ENCODE data around the gene PGAM4.
"Not testable (repeated sequence)": the region's sequence is repeated elsewhere in the genome, so short reads cannot be mapped to it uniquely, and the experiment has no call there.

The PGAM4 gene

DNA sequence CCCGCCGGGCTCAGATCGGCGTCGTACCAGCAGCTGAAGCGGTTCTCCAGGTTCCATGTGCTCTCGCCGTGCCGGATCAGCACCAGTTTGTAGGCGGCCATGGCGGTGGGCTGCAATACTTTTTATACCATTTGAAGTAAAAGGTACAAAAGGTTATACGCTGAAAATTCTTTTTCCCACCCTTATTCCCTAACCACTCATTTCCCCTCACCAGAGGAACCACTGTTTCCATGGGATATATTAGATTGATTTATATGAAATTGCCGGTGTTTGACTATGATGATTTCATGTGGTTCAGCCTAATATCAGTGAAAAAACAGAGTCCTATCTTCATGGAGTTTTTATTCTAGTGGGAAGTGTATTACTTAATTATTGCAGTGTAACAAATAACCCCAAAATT is at the start of gene PGAM4:
PGAM4 (minus strand) TSS at position 101 of the 400 bp plus-strand sequence; CDS start at position 101, 0 bp downstream.
- DNase-seq: no peak

DNA sequence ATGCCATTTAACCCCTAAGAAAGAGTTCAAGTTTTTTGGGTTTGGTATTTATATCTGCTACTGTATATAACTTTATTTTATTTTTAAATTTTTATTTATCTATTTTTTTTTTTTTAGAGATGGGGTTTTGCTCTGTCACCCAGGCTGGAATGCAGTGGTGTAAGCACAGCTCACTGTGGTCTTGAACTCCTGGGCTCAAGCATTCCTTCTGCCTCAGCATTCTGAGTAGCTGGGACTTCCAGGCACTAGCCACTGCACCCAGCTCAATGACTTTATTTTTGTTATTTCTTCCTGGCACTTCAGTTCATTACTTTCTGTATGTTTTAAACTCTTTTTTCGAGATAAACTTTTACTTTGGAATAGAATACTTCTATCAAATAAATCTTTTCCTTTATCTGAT is 42.4 kb upstream of the PGAM4 start:
- no peak for DNase-seq

DNA sequence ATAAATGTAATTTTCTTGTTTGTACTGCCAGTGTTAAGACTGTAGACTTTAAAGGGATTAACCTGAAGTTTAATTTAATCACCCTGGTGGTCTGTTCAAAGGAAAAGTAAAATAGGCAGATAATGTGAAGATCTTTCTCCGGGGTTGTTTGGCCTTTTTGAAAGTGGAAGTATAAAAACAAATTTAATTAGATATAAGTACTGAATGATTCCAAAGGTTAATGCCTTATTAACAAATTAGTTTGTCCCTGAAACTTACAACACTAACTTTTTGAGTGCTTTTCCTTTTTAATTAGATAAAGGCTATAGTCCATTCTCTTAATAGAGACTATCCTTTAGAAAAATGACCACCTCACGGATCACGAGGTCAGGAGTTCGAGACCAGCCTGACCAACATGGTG is 10.4 kb upstream of the PGAM4 start:
- DNase-seq: no peak

DNA sequence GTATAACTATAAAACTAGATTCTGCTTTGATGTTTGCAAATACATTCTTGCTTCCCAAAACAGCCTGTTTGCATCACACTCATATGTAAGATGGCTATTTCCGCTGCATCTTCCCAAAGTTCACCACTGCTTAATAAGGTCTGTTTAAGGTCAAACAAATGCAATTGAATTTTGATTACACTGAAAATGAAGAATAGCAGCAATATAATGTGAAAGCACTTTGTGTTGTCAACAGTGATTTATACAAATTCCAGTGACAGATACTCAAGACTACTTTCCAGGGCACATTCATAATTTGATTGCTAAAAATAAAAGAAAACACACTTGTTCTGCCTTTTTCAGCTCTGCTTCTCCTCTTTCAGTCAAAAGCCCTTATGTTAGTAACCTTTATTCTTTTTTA is 8.1 kb upstream of the PGAM4 start:
- DNase-seq: no peak

DNA sequence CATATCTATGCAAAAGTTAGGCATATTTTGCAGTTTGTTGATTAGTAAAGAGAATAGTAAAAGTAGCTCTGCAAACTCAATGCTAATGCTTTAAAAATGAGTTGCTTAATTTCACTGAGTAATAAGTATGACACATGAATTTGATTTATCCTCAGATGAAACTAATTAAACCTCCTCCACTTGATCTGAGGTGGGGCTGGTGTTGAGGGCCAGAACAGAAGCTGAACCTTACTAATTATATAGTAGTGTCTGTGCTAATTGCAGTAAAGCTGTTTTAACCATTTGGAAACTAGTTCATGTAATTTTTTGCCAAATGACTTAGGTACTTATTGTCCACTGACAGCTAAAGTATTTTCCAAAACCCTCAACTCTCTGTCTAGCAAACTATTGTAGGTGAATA is 7.7 kb upstream of the PGAM4 start:
- no peak for DNase-seq

DNA sequence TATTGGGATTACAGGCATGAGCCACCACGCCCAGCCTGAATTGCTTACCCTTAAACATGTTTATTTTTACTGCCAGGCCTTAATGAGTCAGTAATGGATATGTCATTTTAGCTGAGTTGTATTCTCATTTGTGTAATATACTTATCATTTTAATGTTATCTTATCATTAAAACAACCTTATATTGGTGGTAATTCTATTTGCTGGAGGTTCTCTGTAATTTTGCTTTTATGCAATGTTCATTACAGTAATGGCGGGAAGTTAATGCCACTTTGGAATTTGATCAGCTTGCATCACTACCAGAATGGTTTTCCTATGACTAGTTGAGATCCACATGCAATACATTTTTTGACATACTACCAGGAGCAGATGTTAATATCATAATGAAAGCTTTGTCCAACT is 6.3 kb upstream of the PGAM4 start:
- DNase-seq: no peak

DNA sequence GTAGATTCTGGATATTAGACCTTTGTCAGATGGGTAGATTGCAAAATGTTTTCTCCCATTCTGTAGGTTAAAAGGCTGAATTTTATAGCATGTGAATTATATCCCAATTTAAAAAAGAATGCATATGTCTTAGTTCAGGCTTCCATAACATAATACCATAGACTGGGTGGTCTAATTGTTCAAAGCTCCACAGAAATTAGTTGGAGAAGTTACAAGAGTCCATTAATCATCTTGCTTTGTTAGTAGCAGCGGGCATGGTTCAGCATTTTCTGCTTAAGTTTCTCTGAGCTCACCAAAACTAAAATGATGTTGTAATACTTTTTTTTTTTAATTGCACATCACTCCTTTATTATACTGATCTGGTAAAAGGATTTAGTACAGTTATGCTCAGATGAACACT is 1.8 kb downstream of the PGAM4 start:
- DNase-seq: no peak

DNA sequence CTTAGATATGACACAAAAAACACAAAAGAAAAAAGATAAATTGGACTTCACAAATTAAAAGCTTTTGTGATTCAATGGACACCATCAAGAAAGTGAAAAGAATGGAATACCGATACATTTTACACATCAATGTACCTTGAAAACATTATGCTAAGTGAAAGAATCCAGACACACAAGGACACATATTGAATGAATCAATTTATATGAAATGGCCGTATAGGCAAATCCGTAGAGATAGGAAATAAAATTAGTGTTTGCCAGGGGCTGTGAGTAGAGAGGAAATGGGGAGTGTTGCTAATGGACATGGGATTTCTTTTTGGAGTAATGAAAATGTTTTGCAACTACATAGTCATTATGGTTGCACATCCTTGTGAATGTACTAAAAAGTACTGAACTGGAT is 3.1 kb downstream of the PGAM4 start:
- DNase-seq: no peak

DNA sequence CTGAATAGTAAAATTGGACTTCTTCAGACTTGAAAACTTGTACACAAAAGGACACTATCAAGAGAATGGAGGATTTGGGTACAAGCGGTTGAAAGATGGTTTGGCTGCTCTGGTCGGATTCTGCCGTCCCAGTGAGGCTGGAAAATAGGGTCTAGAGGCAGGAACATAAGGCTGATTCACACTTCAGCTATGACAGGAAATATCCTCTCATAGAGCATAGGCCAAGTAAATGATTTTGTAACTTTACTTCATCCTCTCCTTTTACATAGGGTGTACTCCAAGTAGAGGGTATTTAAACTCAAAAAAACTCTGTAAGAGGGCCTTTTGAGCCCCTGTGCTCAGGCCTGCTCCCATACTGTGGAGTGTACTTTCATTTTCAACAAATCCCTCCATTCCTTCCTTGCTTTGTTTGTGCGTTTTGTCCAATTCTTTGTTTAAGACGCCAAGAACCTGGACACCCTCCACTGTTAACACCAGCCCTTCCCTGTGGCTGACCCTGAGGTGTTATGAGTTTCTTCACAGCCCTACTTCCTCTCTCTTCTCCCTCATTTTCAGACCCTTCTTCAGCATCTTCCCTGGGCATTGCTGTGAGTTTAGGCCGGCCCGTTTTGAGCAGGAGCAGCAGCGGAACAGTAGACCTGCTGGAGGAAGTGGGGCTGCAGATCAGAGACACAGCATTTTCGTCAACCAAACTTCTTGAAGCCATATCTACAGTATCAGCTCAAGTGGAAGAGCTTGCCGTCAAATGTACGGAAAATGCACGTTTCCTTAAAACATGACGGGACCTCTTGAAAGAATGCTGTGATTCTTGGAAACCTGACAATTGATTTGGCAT is 7.2 kb downstream of the PGAM4 start:
- DNase-seq: no peak

DNA sequence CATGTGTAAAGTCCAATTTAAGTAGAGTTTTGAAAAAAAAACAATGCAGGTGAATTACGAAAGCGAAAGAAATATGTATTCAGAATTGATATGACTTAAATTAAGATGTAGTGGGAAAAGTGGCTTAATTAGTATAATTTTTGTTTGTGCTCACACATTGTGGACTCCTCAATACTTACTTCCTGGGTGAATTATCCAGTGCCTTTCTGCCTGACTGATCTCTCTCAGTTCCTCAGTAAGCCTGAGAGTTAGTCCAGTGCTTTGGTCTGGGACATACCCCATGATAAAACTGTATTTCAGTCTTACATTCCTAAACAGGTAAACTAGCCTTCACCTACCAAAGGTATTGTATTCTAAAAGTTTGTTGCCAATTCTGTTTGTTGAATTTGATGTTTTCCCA is 8.4 kb downstream of the PGAM4 start:
- DNase-seq: no peak

DNA sequence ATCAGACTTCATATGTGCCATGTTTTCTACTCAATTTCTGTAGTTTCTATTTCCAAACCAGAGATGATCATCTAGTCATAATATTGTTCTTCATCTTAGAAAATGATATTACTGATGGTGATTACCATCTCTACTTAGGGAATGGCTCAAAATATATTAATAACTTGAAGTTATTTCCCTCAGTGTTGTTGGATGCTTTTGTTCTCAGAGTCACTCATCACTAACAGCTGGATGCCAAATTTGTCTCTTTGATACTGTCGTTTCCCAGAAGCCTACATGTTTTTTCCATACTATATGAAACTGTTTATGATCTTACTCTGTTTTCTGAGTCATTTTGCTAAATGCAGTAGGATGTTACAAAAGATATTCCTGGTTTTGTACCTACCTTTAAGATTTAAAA is 8.9 kb downstream of the PGAM4 start:
- DNase-seq: no peak

DNA sequence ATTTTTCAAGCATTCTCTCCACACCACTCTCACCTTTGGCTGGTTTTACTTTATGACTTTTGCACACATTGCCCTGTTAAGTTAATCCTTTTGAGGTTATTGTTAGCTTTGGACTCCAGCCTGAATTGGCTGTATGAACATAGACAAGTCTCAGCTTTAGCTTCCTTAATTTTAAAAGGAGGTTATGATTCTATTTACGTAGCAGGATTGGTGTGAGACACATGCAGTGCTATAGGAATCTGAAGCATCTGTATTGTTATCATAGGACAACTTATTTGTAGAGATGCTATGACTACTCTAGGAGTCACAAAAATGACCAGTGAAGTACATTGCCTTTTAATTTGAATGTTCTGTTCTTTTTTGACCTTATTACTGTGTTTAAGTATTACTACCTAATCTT is 15.7 kb downstream of the PGAM4 start:
- no peak for DNase-seq

DNA sequence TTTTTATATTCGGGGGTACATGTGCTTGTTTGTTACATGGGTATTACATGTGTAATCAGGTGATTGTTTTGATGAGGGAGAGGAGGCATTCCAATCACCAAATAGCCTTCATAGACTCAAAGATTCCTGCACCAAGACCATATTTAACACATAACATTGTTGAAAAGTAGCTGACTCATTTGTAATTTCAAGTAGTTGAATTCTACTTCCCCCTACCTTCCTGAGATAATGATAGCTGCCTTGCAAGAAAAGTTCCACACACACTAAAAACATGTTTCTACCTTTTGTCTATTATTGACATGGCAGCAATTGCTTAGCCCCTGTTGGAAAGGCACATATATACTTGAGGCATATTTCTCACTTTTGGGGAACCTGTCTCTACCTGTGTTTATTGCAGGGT is 16.1 kb downstream of the PGAM4 start:
- no peak for DNase-seq

DNA sequence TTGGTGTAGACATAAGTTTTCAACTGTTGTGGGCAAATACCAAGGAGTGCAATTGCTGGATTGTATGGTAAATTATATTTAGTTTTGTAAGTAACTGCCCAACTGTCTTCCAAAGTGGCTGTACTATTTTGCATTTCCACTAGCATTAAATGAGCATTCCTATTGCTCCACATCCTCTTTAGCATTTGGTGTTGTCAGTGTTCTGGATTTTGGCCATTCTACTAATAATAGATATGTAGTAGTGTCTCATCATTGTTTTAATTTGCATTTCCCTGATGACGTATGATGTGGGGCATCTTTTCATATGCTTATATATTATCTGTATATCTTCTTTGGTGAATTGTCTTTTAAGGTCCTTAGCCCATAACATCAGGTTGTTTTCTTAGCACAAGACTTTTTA is 17.3 kb downstream of the PGAM4 start:
- DNase-seq: no peak

DNA sequence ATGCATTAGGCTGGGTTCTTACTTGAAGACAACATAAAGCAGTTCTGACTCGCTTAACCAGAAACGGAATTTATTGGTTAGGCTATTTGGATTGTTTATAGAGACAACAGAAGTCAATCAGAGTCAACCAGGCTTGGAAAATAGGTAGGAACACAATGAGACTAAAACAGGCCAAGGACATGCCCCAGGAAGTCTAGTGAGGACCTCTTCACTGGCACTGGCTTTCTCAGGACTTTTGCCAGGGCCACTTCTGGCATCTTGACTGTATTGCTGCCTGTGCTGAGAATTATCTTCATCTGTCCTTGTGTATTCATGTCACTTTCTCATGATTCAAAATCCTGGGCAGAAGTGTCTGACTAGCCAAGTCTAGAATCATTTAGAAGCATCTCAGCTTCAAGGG is 19.6 kb downstream of the PGAM4 start:
- DNase-seq: no peak

DNA sequence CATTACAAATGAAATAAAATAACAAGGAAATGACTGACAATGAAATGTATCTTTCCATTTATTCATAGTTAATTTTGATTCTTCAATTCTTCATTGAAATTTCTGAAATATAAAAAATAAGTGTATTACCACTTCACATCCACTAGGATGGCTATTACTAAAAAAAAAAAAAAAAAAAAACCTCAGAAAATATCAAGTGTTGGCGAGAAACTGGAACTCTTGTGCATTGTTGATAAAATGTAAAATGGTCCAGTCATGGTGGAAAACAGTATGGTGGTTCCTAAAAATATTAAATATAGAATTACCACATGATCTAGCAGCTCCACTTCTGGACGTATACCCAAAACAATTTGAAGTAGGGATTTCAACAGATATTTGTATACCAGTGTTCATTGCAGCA is 22.9 kb downstream of the PGAM4 start:
- DNase-seq: no peak

DNA sequence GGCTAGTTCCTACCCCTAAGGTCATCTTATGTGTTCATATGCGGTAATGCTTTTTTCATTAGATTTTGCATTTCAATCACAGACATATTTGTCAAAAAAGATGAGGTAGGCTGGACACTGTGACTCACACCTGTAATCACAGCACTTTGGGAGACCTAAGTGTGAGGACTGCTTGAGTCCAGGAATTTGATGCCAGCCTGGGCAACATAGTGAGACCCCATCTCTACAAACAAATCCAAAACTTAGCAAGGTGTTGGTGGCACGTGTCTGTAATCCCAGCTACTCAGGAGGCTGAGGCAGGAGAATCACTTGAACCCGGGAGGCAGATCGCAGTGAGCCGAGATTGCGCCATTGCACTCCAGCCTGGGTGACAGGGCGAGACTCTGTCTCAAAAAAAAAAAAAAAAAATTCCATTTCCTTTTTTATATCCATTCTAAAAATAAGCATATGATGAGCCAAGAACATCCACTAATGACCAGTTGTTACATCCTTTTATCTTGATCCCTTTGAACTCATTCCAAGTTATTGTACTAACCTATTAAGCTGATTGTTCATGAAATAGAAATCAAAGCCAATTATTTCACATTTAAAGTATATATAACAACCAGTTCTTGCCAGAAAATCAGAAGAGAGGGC is 23.4 kb downstream of the PGAM4 start:
- DNase-seq: peak; percentile 53

DNA sequence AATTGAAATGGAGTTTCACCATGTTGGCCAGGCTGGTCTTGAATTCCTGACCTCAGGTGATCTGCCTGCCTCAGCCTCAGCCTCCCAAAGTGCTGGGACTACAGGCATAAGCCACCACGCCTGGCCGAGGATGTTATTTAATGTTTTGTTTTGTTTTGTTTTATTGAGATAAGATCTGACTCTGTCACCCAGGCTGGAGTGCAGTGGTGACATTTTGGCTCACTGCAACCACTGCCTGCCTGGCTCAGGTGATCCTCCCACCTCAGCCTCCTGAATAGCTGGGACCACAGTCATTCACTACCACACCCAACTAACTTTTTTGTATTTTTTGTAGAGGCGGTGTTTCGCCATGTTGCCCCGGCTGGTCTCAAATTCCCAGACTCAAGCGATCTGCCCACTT is 24.4 kb downstream of the PGAM4 start:
- DNase-seq: not testable (repeated sequence)

DNA sequence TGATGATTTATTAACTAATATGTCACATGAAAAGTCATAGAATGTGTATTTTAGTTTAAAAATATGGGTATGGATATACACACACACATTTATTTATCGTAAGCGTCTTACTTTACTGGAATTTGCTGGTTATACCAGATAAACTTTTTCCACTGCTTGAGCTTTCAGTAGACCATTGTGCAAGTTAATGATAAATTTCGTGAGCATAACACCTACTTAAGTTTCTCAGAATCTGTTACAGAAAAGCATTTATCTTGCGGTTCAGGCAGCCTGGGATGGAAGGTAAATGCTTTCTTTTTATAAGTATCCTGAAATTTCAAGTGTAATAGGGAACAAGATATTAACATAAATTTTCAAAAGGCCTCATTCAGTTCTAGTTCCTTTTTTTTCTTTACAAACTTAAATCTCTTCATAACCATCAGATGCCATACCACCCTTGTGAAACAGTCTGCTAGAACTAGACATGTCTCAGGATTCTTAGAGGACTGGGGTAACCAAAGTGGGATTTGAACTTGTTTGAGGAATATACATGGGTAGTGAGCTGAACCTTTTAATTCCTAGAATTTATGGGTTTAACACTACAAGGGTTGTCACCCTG is 31.3 kb downstream of the PGAM4 start:
- peak; percentile 46 for DNase-seq

DNA sequence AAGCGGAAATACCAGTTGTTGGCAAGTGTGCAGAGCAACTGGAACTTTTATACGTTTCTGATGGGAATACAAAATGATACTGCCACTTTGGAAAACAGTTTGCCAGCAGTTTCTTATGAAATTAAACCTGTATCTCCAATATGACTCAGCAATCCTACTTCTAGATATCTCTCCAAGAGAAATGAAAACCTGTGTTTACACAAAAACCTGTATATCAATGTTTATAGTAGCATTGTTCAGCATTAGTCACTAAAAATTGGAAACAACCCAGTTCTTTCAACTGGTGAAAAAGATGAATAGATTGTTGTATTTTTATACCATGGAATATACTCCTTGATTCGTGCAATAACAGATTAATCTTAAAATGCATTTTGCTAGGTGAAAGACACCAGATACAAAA is 32.1 kb downstream of the PGAM4 start:
- DNase-seq: no peak

DNA sequence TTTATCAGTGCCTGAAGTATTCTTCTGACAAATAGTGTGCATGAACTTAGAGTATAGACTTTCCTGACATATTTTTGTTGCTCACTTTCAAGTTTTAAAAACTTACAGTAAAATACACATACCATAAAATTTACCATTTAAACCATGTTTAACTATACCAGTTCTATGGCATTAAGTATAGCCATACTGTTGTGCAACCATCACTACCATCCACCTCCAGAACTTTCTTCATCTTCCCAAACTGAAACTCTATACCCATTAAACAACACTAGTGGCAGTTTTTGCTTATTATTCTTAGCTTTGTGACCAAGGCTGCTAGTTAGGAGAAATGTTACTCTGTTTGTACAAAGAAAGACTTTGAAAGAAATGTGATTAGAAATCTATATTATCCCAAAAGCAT is 33.1 kb downstream of the PGAM4 start:
- DNase-seq: no peak

DNA sequence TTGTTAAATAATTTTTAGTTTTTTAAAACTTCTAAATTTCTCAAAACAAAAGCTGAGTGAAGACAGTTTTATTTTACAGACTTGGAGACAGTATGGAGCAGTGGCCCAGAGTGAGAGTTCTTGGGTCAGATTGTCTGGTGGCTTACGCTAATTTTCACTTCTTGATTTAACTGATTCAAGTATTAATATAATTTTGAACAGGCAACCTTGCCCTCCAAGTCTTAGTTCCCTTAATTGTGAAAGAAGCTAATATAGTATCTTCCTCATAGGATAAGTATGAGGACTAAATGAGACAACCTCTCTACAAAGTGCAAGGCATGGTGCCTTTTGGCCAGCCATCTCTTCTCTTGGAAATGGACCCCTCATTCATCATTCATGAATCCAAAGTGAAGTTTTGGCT is 33.6 kb downstream of the PGAM4 start:
- peak; percentile 44 for DNase-seq

DNA sequence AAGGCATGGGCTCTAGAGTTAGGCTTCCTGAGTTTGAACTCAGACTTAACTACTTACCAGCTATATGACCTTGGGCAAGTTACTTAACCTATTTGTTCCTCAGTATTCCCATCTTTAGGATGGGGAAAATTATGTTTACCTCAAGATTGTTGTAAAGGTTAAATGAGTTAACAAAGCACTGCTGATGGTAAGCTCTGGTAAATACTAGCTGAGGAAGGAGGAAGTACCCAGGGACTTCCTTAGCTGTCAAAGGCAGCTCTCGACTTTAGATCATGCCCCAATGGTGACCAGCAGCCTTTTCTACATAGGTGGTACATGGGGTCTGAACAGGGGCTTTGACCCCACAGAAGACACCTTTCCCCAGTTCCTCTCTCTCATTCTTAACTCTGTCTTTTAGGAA is 38.9 kb downstream of the PGAM4 start:
- no peak for DNase-seq

DNA sequence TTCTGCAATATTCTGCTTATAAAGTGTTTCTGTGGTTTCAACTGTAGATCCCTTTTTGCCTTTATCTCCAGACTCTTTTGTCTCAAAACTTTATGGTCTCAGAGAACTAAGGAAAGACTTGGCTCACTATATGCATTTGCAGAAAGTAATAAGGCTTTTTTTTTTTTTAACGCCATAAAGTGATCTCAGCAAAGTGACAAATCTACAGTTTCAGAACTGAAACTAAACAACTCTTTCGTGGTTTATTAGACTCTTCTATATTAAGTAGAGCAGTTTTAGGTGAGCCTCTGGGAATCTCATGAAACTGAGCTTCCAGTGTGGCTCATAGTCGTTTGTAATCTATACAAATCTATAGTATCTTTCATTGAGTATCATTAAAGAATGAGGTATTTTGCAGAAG is 43.7 kb downstream of the PGAM4 start:
- DNase-seq: no peak

Data from inflammatory macrophage treated with lipopolysaccharide for 4 hours (primary cell).